ENCODE measurements around the gene BAZ1B.
"Not testable (repeated sequence)": the region's sequence is repeated elsewhere in the genome, so short reads cannot be mapped to it uniquely, and the experiment has no call there.

Gene BAZ1B

GRCh38 chr7:73522105-73522872, at the start of gene BAZ1B:
Gene BAZ1B (minus strand): TSS chr7:73522293. CDS start chr7:73521933, 360 bp downstream.
- DNase-seq (ENCODE audit: low read depth in 3 of 3, low spot score in 1 of 3), result peak; percentile 91 to 92 (median 92)

- no peak for DNase-seq (ENCODE audit: low read depth in 3 of 3, low spot score in 1 of 3)
Measured at GRCh38 chr7:73570977-73571376, 48.9 kb upstream of the BAZ1B start.

- DNase-seq (ENCODE audit: low read depth in 3 of 3, low spot score in 1 of 3), result no peak
Measured at GRCh38 chr7:73570521-73570920, 48.4 kb upstream of the BAZ1B start.

GRCh38 chr7:73569042-73569608, 47.0 kb upstream of the BAZ1B start:
- DNase-seq (ENCODE audit: low read depth in 3 of 3, low spot score in 1 of 3), result no peak

- no peak for DNase-seq (ENCODE audit: low read depth in 3 of 3, low spot score in 1 of 3)
Measured at GRCh38 chr7:73567846-73568685, 46.0 kb upstream of the BAZ1B start.

GRCh38 chr7:73567140-73567539, 45.0 kb upstream of the BAZ1B start:
- DNase-seq (ENCODE audit: low read depth in 3 of 3, low spot score in 1 of 3), result no peak

GRCh38 chr7:73566431-73566830, 44.3 kb upstream of the BAZ1B start:
- DNase-seq (ENCODE audit: low read depth in 3 of 3, low spot score in 1 of 3), result not testable (repeated sequence)

- no peak for DNase-seq (ENCODE audit: low read depth in 3 of 3, low spot score in 1 of 3)
Measured at GRCh38 chr7:73565675-73566340, 43.7 kb upstream of the BAZ1B start.

- DNase-seq (ENCODE audit: low read depth in 3 of 3, low spot score in 1 of 3), result no peak
Measured at GRCh38 chr7:73560109-73560835, 38.2 kb upstream of the BAZ1B start.

GRCh38 chr7:73557397-73558257, 35.5 kb upstream of the BAZ1B start, which contains the start of gene BCL7B:
Gene BCL7B (minus strand): TSS chr7:73557690. CDS start chr7:73557578, 112 bp downstream.
- DNase-seq (ENCODE audit: low read depth in 3 of 3, low spot score in 1 of 3), result peak; percentile 47 to 70 (median 60)

- peak; percentile 80 to 83 (median 81) for DNase-seq (ENCODE audit: low read depth in 3 of 3, low spot score in 1 of 3)
Measured at GRCh38 chr7:73557108-73557396, 35.0 kb upstream of the BAZ1B start.

GRCh38 chr7:73556208-73557107, 34.4 kb upstream of the BAZ1B start:
- no peak for DNase-seq (ENCODE audit: low read depth in 3 of 3, low spot score in 1 of 3)

- no peak for DNase-seq (ENCODE audit: low read depth in 3 of 3, low spot score in 1 of 3)
Measured at GRCh38 chr7:73555411-73555982, 33.4 kb upstream of the BAZ1B start.

GRCh38 chr7:73550093-73550492, 28.0 kb upstream of the BAZ1B start:
- DNase-seq (ENCODE audit: low read depth in 3 of 3, low spot score in 1 of 3), result not testable (repeated sequence)

GRCh38 chr7:73549176-73549575, 27.1 kb upstream of the BAZ1B start:
- no peak for DNase-seq (ENCODE audit: low read depth in 3 of 3, low spot score in 1 of 3)

- no peak for DNase-seq (ENCODE audit: low read depth in 3 of 3, low spot score in 1 of 3)
Measured at GRCh38 chr7:73547841-73548240, 25.7 kb upstream of the BAZ1B start.

- no peak for DNase-seq (ENCODE audit: low read depth in 3 of 3, low spot score in 1 of 3)
Measured at GRCh38 chr7:73544678-73545077, 22.6 kb upstream of the BAZ1B start.

GRCh38 chr7:73541722-73542121, 19.6 kb upstream of the BAZ1B start:
- no peak for DNase-seq (ENCODE audit: low read depth in 3 of 3, low spot score in 1 of 3)

All from stimulated activated CD4-positive, alpha-beta T cell treated with anti-CD3 and anti-CD28 coated beads, TNF-alpha, amount 100 ng/mL, for 1 hour (primary cell).